Measurements from ENCODE around the gene OR10G3. TPM values are rescaled to one million over a fixed set of nuclear protein-coding genes. Genes with fewer than 3 reads are reported as not detected.

Gene OR10G3
- total RNA-seq, 5 donors from 2014 or later (not counting 1 experiment from before 2014, with no cell fraction given): not detected

GRCh38 chr14:21537090-21537424, 42.8 kb downstream of the OR10G3 start:
- Mint-ChIP-seq H3K36me3 (no peaks in the 10 kb centered on the region), H3K27ac (peak overlapping the region in 1 of 2 donors; percentile 37), H3K4me3 (peak overlapping the region in 2 of 3 donors; percentile 11 to 49), H3K9me3 (no peaks in the 10 kb centered on the region), H3K27me3 (peaks cover 56 to 60% of the 10 kb centered on the region in 2 donors), H3K4me1 (peaks cover 8 to 9% (median 9%) of the 10 kb centered on the region in 3 donors)
- H3K4me3 ChIP-seq (ENCODE audit: control insufficient read depth in 1 of 2, extremely low read depth in 1 of 2, low read length in 1 of 2): peak overlapping the region in 1 of 2 donors; percentile 15
- no peak for DNase-seq
- H3K27me3 ChIP-seq (replicated peaks in 1 of 2; ENCODE audit: control insufficient read depth in 2 of 2, extremely low read depth in 1 of 2, insufficient read depth in 2 of 2, low read length in 1 of 2): peaks cover 16 to 20% of the 10 kb centered on the region in 2 experiments
- no peak for ATAC-seq (replicated peaks in 1 of 4)
- ChIA-PET POLR2A (no interaction called here), CTCF (interaction anchor here in 1 of 2 donors (1.1 kb wide), 1 partner anchor 57 kb away, joined by 3 read pairs; no protein-coding TSS in a partner anchor)
- H3K4me1 ChIP-seq (ENCODE audit: control insufficient read depth in 1 of 2, extremely low read depth in 1 of 2, insufficient read depth in 2 of 2, low read length in 2 of 2): peaks cover 0 to 7% of the 10 kb centered on the region in 2 experiments
- 63% methylated on average over 1 of the region's 3 CpGs for WGBS (ENCODE audit: insufficient coverage)
- H3K9me3 ChIP-seq: no peaks in the 10 kb centered on the region
- H3K27ac ChIP-seq (ENCODE audit: low read length): no peak overlapping the region
- H3K36me3 ChIP-seq (ENCODE audit: control insufficient read depth in 2 of 2, extremely low read depth in 1 of 2, insufficient read depth in 1 of 2, low read length in 1 of 2): no peaks in the 10 kb centered on the region

- POLR2A ChIA-PET: no interaction called here
- Histone ChIP-seq H3K9me3 (no peaks in the 10 kb centered on the region), H3K27me3 (replicated peaks in 1 of 2; ENCODE audit: control insufficient read depth in 2 of 2, extremely low read depth in 1 of 2, insufficient read depth in 2 of 2, low read length in 1 of 2) (peaks cover 16 to 20% of the 10 kb centered on the region in 2 experiments), H3K4me3 (ENCODE audit: control insufficient read depth in 1 of 2, extremely low read depth in 1 of 2, low read length in 1 of 2) (peak overlapping the region in 1 of 2 donors; percentile 32), H3K4me1 (ENCODE audit: control insufficient read depth in 1 of 2, extremely low read depth in 1 of 2, insufficient read depth in 2 of 2, low read length in 2 of 2) (peaks cover 0 to 7% of the 10 kb centered on the region in 2 experiments), H3K36me3 (ENCODE audit: control insufficient read depth in 2 of 2, extremely low read depth in 1 of 2, insufficient read depth in 1 of 2, low read length in 1 of 2) (no peaks in the 10 kb centered on the region), H3K27ac (ENCODE audit: low read length) (no peak overlapping the region)
- WGBS (ENCODE audit: insufficient coverage): 21% methylated on average over 15 of the region's 25 CpGs
- peaks cover 8 to 9% (median 9%) of the 10 kb centered on the region in 3 donors for H3K4me1 Mint-ChIP-seq
- CTCF ChIA-PET: interaction anchor here in 1 of 2 donors (1.1 kb wide), 1 partner anchor 56 kb away, joined by 3 read pairs; no protein-coding TSS in a partner anchor
- no peak overlapping the region for H3K27ac Mint-ChIP-seq
- ATAC-seq (replicated peaks in 1 of 4) (peak in 1 of 4 experiments; percentile 12), DNase-seq (no peak)
- peak overlapping the region in 2 of 3 donors; percentile 11 to 49 for H3K4me3 Mint-ChIP-seq
- H3K27me3 Mint-ChIP-seq: peaks cover 55% of the 10 kb centered on the region in 2 donors
- H3K9me3 Mint-ChIP-seq: no peaks in the 10 kb centered on the region
- no peaks in the 10 kb centered on the region for H3K36me3 Mint-ChIP-seq
These were observed 43.3 kb downstream of the OR10G3 start for GRCh38 chr14:21536418-21537089.

DNA sequence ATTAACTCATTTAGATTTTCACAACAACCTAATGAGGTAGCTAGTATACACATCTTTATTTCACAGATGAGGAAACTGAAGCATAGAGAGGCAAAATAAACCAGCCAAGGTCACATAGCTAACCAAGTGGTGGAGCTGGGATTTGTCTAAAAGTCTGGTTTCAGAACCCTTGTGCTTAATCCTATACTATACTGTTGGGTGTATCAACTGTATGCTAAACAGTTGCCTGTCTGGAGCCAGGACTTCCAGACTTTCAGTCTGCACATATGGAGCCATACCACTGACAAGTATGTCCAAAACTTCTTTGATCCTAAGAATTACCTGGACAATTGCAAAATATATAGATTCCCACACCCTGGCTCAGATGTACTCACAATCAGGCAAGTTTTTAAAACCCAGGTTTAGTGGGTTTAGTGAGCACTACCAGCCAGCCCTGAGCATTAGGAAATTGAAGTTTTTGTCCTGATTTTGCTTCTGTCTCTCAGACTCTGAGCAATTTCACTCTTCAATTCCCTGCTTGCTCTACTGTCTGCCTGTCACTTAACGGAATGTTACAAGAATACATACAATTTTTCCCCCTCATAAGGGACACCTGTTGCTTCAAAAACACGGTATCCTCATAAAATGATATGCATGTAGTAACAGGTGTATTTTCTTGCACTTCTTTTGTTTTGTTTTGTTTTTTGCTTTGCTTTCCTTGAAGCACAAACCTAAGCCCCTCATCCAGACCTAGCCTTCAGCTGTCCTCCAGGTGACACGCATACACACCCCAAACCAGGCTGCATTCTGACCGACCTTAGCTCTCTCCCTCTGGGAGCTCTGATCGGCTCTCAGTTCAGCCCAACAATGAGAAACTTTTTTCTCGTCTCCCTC, 44.1 kb downstream of the OR10G3 start:
- 75% methylated on average over 4 of the region's 6 CpGs for WGBS (ENCODE audit: insufficient coverage)
- Mint-ChIP-seq H3K4me3 (peak overlapping the region in 1 of 3 donors; percentile 49), H3K27me3 (peaks cover 53 to 55% of the 10 kb centered on the region in 2 donors), H3K4me1 (peaks cover 8 to 9% (median 9%) of the 10 kb centered on the region in 3 donors), H3K27ac (no peak overlapping the region), H3K9me3 (no peaks in the 10 kb centered on the region), H3K36me3 (no peaks in the 10 kb centered on the region)
- ChIA-PET POLR2A (interaction anchor here in 1 of 2 donors (0.6 kb wide), 1 partner anchor 1466 kb away, joined by 21 read pairs; no protein-coding TSS in a partner anchor), CTCF (interaction anchor here in 1 of 2 donors (1.0 kb wide), 1 partner anchor 37 kb away, joined by 4 read pairs; no protein-coding TSS in a partner anchor)
- ATAC-seq (replicated peaks in 1 of 4) (no peak), DNase-seq (no peak)
- Histone ChIP-seq H3K4me1 (ENCODE audit: control insufficient read depth in 1 of 2, extremely low read depth in 1 of 2, insufficient read depth in 2 of 2, low read length in 2 of 2) (peaks cover 0 to 7% of the 10 kb centered on the region in 2 experiments), H3K27me3 (replicated peaks in 1 of 2; ENCODE audit: control insufficient read depth in 2 of 2, extremely low read depth in 1 of 2, insufficient read depth in 2 of 2, low read length in 1 of 2) (peaks cover 16 to 17% of the 10 kb centered on the region in 2 experiments), H3K27ac (ENCODE audit: low read length) (no peak overlapping the region), H3K4me3 (ENCODE audit: control insufficient read depth in 1 of 2, extremely low read depth in 1 of 2, low read length in 1 of 2) (no peak overlapping the region), H3K36me3 (ENCODE audit: control insufficient read depth in 2 of 2, extremely low read depth in 1 of 2, insufficient read depth in 1 of 2, low read length in 1 of 2) (no peaks in the 10 kb centered on the region), H3K9me3 (no peaks in the 10 kb centered on the region)

DNA sequence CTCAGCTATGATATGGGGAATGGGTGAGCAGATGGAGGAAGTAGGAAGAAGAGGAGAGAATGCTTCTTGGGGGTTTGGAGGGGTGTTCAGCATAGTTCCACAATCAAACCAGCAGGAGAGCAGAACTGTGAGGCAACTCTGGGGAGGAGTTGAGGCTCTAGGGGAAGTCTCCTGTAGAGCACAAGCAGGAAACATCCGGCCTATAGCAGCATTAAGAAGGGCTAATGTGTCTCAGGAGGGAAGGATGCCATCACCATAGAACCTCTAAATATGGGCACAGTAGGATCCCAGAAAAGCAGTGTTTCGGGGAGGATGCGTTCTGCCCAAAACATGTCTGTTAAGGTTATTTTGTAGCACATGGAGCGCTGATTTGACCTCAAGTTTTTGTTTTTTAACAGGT, 45.3 kb downstream of the OR10G3 start:
- POLR2A ChIA-PET: no interaction called here

DNA sequence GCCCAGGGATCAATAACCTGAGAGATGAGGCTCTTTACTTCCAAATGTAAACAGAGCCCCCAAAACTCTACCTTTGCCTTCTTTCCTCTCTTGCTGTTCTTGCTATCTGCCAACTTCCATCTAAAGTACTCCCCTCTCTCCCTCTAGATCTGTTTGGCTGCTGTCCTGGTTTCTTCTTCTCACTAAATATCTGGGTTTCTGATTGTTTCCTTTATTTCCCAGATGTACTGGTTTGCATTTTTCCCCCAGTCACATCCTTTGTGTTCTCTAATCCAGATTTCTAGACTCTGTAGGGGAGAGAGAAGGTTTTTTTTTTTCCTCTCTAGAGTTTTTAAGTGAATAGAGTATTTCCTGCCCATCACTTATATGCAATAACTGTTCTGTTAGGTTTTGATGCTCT, 46.6 kb downstream of the OR10G3 start:
- no peaks in the 10 kb centered on the region for H3K9me3 Mint-ChIP-seq
- H3K9me3 ChIP-seq: no peaks in the 10 kb centered on the region
- H3K27me3 ChIP-seq (replicated peaks in 1 of 2; ENCODE audit: control insufficient read depth in 2 of 2, extremely low read depth in 1 of 2, insufficient read depth in 2 of 2, low read length in 1 of 2): peaks cover 10 to 17% of the 10 kb centered on the region in 2 experiments
- peak overlapping the region in 1 of 2 donors; percentile 9 for H3K27ac Mint-ChIP-seq
- ChIA-PET POLR2A (no interaction called here), CTCF (no interaction called here)
- no peak overlapping the region for H3K4me3 ChIP-seq (ENCODE audit: control insufficient read depth in 1 of 2, extremely low read depth in 1 of 2, low read length in 1 of 2)
- no peak overlapping the region for H3K27ac ChIP-seq (ENCODE audit: low read length)
- peaks cover 40 to 42% of the 10 kb centered on the region in 2 donors for H3K27me3 Mint-ChIP-seq
- no peaks in the 10 kb centered on the region for H3K36me3 Mint-ChIP-seq
- peaks cover 0 to 7% of the 10 kb centered on the region in 2 experiments for H3K4me1 ChIP-seq (ENCODE audit: control insufficient read depth in 1 of 2, extremely low read depth in 1 of 2, insufficient read depth in 2 of 2, low read length in 2 of 2)
- no peak overlapping the region for H3K4me3 Mint-ChIP-seq
- peaks cover 8 to 9% (median 9%) of the 10 kb centered on the region in 3 donors for H3K4me1 Mint-ChIP-seq
- ATAC-seq (replicated peaks in 1 of 4) (no peak), DNase-seq (no peak)
- H3K36me3 ChIP-seq (ENCODE audit: control insufficient read depth in 2 of 2, extremely low read depth in 1 of 2, insufficient read depth in 1 of 2, low read length in 1 of 2): no peaks in the 10 kb centered on the region

More for the DNA sequence above, 45.3 kb downstream of the OR10G3 start:
- Mint-ChIP-seq H3K27me3 (peaks cover 51 to 55% of the 10 kb centered on the region in 2 donors), H3K27ac (peak overlapping the region in 1 of 2 donors; percentile 51), H3K4me3 (no peak overlapping the region), H3K9me3 (no peaks in the 10 kb centered on the region), H3K4me1 (peaks cover 8 to 9% (median 9%) of the 10 kb centered on the region in 3 donors), H3K36me3 (no peaks in the 10 kb centered on the region)
- Histone ChIP-seq H3K27ac (ENCODE audit: low read length) (no peak overlapping the region), H3K4me3 (ENCODE audit: control insufficient read depth in 1 of 2, extremely low read depth in 1 of 2, low read length in 1 of 2) (no peak overlapping the region), H3K4me1 (ENCODE audit: control insufficient read depth in 1 of 2, extremely low read depth in 1 of 2, insufficient read depth in 2 of 2, low read length in 2 of 2) (peaks cover 0 to 7% of the 10 kb centered on the region in 2 experiments), H3K9me3 (no peaks in the 10 kb centered on the region), H3K36me3 (ENCODE audit: control insufficient read depth in 2 of 2, extremely low read depth in 1 of 2, insufficient read depth in 1 of 2, low read length in 1 of 2) (no peaks in the 10 kb centered on the region), H3K27me3 (replicated peaks in 1 of 2; ENCODE audit: control insufficient read depth in 2 of 2, extremely low read depth in 1 of 2, insufficient read depth in 2 of 2, low read length in 1 of 2) (peaks cover 16 to 17% of the 10 kb centered on the region in 2 experiments)
- peak in 1 of 4 experiments; percentile 47 for ATAC-seq (replicated peaks in 1 of 4)
- CTCF ChIA-PET: interaction anchor here in 1 of 2 donors (1.0 kb wide), 1 partner anchor 8 kb away, joined by 4 read pairs; no protein-coding TSS in a partner anchor
- no peak for DNase-seq
- no CpG with 5 or more reads among the region's 4 CpGs for WGBS (ENCODE audit: insufficient coverage)

- DNase-seq (no peak), ATAC-seq (replicated peaks in 1 of 4) (no peak)
- H3K4me1 Mint-ChIP-seq: peaks cover 14 to 18% (median 15%) of the 10 kb centered on the region in 3 donors
- no peaks in the 10 kb centered on the region for H3K9me3 ChIP-seq
- no CpG with 5 or more reads among the region's 1 CpG for WGBS (ENCODE audit: insufficient coverage)
- H3K4me3 ChIP-seq (ENCODE audit: control insufficient read depth in 1 of 2, extremely low read depth in 1 of 2, low read length in 1 of 2): no peak overlapping the region
- ChIA-PET CTCF (interaction anchor here in 1 of 2 donors (0.6 kb wide), 1 partner anchor 181 kb away, joined by 5 read pairs; no protein-coding TSS in a partner anchor), POLR2A (interaction anchor here in 1 of 2 donors (0.6 kb wide), 1 partner anchor 1503 kb away, joined by 3 read pairs; no protein-coding TSS in a partner anchor)
- H3K4me1 ChIP-seq (ENCODE audit: control insufficient read depth in 1 of 2, extremely low read depth in 1 of 2, insufficient read depth in 2 of 2, low read length in 2 of 2): peaks cover 9 to 15% of the 10 kb centered on the region in 2 experiments
- no peak overlapping the region for H3K27ac Mint-ChIP-seq
- peaks cover 8 to 9% of the 10 kb centered on the region in 2 donors for H3K27me3 Mint-ChIP-seq
- no peaks in the 10 kb centered on the region for H3K36me3 Mint-ChIP-seq
- H3K9me3 Mint-ChIP-seq: no peaks in the 10 kb centered on the region
- H3K27ac ChIP-seq (ENCODE audit: low read length): no peak overlapping the region
- no peaks in the 10 kb centered on the region for H3K27me3 ChIP-seq (replicated peaks in 1 of 2; ENCODE audit: control insufficient read depth in 2 of 2, extremely low read depth in 1 of 2, insufficient read depth in 2 of 2, low read length in 1 of 2)
- no peaks in the 10 kb centered on the region for H3K36me3 ChIP-seq (ENCODE audit: control insufficient read depth in 2 of 2, extremely low read depth in 1 of 2, insufficient read depth in 1 of 2, low read length in 1 of 2)
- H3K4me3 Mint-ChIP-seq: no peak overlapping the region
These were observed 50.4 kb downstream of the OR10G3 start for GRCh38 chr14:21529515-21529914.

All from T-cell (primary cell).